PC-3 (cell line): Measurements from ENCODE around the gene LRRC49. TPM values are rescaled to one million over a fixed set of nuclear protein-coding genes. Genes with fewer than 3 reads are reported as not detected.

Source experiments
- ATAC-seq: fragments of 200-7000 bp; cut with Tn5 transposase; 2 replicates; pipeline ENCODE4 v1.9.1; 2020; ENCODE audit warnings: mild to moderate bottlenecking, moderate library complexity
- BruUV-seq: library from RNA; stranded (reverse); fragments of 400-500 nt; replicated peaks from 2 replicates; lab custom pipeline; 2021; lab: Mats Ljungman, UMichigan
- CTCF ChIA-PET: fragments of 300-600 bp; sonication (Branson Sonifier 250); formaldehyde crosslinking; loops from one replicate; lab custom pipeline; 2022; ENCODE audit warnings: antibody characterized with exemption; lab: Charles Lee
- POLR2A ChIA-PET: fragments of 300-600 bp; sonication (Branson Sonifier 250); formaldehyde crosslinking; loops from one replicate; lab custom pipeline; 2022; ENCODE audit warnings: antibody characterized with exemption; ENCODE audit not compliant: unreplicated experiment; lab: Charles Lee
- DNase-seq: peaks from one replicate; pipeline ENCODE4 v3.0.0-alpha.2; 2015
- H2AFZ ChIP-seq: fragments of 300-600 bp; sonication (generic); 2 replicates; pipeline ENCODE4 v1.6.0; 2016; ENCODE audit warnings: antibody characterized with exemption, low read length
- H3F3A ChIP-seq: fragments of 300-600 bp; sonication (generic); one replicate; pipeline ENCODE4 v1.6.0; 2017; ENCODE audit warnings: antibody characterized with exemption, low read length, control low read depth, mild to moderate bottlenecking; ENCODE audit not compliant: unreplicated experiment
- H3K27ac ChIP-seq: fragments of 300-600 bp; sonication (generic); 2 replicates; pipeline ENCODE4 v1.5.1; 2016; ENCODE audit warnings: mild to moderate bottlenecking, low read length
- H3K27me3 ChIP-seq: fragments of 300-600 bp; sonication (generic); 2 replicates; pipeline ENCODE4 v1.6.1; 2016; ENCODE audit warnings: low read length, mixed read lengths
- H3K36me3 ChIP-seq: fragments of 300-600 bp; sonication (generic); 2 replicates; pipeline ENCODE4 v1.6.1; 2016; ENCODE audit warnings: low read depth, mixed run types, low read length, mixed read lengths
- H3K4me1 ChIP-seq: fragments of 300-600 bp; sonication (generic); 2 replicates; pipeline ENCODE4 v1.5.1; 2016; ENCODE audit warnings: low read length; ENCODE audit not compliant: insufficient read depth
- H3K4me2 ChIP-seq: fragments of 300-600 bp; sonication (generic); 2 replicates; pipeline ENCODE4 v1.6.0; 2016; ENCODE audit warnings: low read length
- H3K4me3 ChIP-seq: fragments of 300-600 bp; sonication (generic); 2 replicates; pipeline ENCODE4 v1.5.1; 2016; ENCODE audit warnings: mild to moderate bottlenecking, low read length, mixed read lengths
- H3K79me2 ChIP-seq: fragments of 300-600 bp; sonication (generic); 2 replicates; pipeline ENCODE4 v1.6.1; 2017; ENCODE audit warnings: low read length, mixed read lengths
- H3K9ac ChIP-seq: fragments of 300-600 bp; sonication (generic); 2 replicates; pipeline ENCODE4 v1.6.0; 2016; ENCODE audit warnings: mild to moderate bottlenecking, low read length
- H3K9me2 ChIP-seq: fragments of 300-600 bp; sonication (generic); replicated peaks from 2 replicates; pipeline ENCODE4 v1.6.1; 2016; ENCODE audit warnings: mixed run types, low read length, mixed read lengths
- H3K9me3 ChIP-seq: fragments of 300-600 bp; sonication (generic); 2 replicates; pipeline ENCODE4 v1.6.1; 2016; ENCODE audit warnings: low read length, mixed read lengths
- H4K20me1 ChIP-seq: fragments of 300-600 bp; sonication (generic); 2 replicates; pipeline ENCODE4 v1.6.1; 2016; ENCODE audit warnings: low read length, mixed read lengths
- CTCF ChIP-seq: fragments of 300-600 bp; sonication (generic); conservative IDR thresholded peaks from 2 replicates; pipeline ENCODE4 v1.5.1; 2017; ENCODE audit warnings: antibody characterized with exemption, low read depth, mild to moderate bottlenecking, low read length
- EZH2 ChIP-seq: fragments of 300-600 bp; sonication (generic); IDR thresholded peaks from one replicate; pipeline ENCODE4 v1.6.1; 2017; ENCODE audit warnings: antibody characterized with exemption, mild to moderate bottlenecking, low read length; ENCODE audit not compliant: unreplicated experiment
- EZH2phosphoT487 ChIP-seq: fragments of 300-600 bp; sonication (generic); IDR thresholded peaks from 2 replicates; pipeline ENCODE4 v1.6.1; 2018; ENCODE audit warnings: mild to moderate bottlenecking, antibody characterized with exemption, low read length, borderline replicate concordance
- intact Hi-C: fragments of 100-400 bp; cut with micrococcal nuclease; formaldehyde crosslinking; loops from 2 replicates; pipeline ENCODE4 v1.9.0; 2023
- total RNA-seq: library from RNA; depleted of rRNA; stranded (reverse); fragments of >200 nt; gene quantifications from 2 replicates; pipeline ENCODE4 v1.2.3, GENCODE V29; 2014

LRRC49 gene
- total RNA-seq, 1 experiment from 2014 or later: 7.7 TPM

DNA sequence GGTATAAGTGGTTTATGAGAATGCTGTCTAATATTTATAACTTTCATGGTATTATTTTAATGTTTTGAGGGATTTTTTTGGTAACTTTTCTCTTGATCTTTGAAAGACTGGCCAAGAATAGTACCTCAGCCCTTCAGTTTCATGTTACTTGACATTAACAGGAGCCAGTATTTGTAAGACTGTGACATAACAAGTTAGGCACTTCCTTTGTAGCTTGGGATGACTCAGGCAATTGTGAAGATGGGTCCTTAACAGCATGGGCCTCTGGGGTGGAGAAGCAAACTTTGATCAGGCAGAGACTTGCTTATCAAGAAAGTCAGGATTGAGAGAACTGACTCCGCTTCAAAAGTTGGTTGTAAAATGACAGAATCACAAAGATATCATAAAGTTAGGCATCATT lies 9.5 kb downstream of the LRRC49 start:
- peak; percentile 85 for DNase-seq
- H3F3A ChIP-seq: no peaks in the 10 kb centered on the region
- no peak for TF ChIP-seq EZH2
- TF ChIP-seq CTCF: no peak
- TF ChIP-seq EZH2phosphoT487: no peak
- H3K9me2 ChIP-seq: no peaks in the 10 kb centered on the region
- peaks cover 2% of the 10 kb centered on the region; the same call in 1 of the 2 replicates for H3K9me3 ChIP-seq
- H3K27me3 ChIP-seq: no peaks in the 10 kb centered on the region
- ATAC-seq: peak; percentile 95
- H3K4me3 ChIP-seq: no peak overlapping the region
- H3K9ac ChIP-seq: 0 out of 2 replicates have a peak overlapping the region, but pooled peaks have one; percentile 1
- ChIA-PET POLR2A (no interaction called here), CTCF (no interaction called here)
- H3K36me3 ChIP-seq: peaks cover 4% of the 10 kb centered on the region; the same call in 1 of the 2 replicates
- peak overlapping the region; percentile 33 for H3K4me2 ChIP-seq
- peak overlapping the region; percentile 88 for H3K27ac ChIP-seq
- no peaks in the 10 kb centered on the region for H3K79me2 ChIP-seq
- peaks cover 17% of the 10 kb centered on the region for H3K4me1 ChIP-seq
- H4K20me1 ChIP-seq: no peaks in the 10 kb centered on the region
- H2AFZ ChIP-seq: peak overlapping the region; percentile 64
- intact Hi-C loops: no loop called here
- BruUV-seq: no TSS peak

DNA sequence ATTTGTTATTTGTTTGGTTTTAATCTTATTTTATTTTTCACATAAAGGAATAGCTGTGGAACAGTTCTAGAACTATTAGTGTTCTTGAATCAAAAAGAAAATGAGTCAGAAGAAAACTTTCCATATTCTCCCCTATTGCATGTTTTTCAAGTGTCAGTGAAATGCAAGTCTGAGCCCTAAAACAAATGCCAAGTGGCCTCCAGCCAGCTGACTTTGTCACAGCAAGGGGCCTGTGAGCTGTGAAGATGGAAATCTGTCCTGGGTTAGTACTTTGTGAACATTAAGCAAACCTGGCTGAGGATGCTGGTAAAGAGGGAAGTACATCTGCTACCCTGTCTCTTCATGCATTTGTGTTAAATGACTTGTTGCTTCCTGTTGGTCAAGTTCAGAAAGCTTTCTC lies 14.2 kb downstream of the LRRC49 start:
- H3K79me2 ChIP-seq: no peaks in the 10 kb centered on the region
- H3K27me3 ChIP-seq: no peaks in the 10 kb centered on the region
- intact Hi-C loops: no loop called here

More for the DNA sequence above, 14.2 kb downstream of the LRRC49 start:
- BruUV-seq: no TSS peak
- TF ChIP-seq EZH2phosphoT487: no peak
- TF ChIP-seq CTCF: no peak
- no peak for TF ChIP-seq EZH2
- Histone ChIP-seq H3K4me2 (no peak overlapping the region), H3K27ac (no peak overlapping the region), H3K36me3 (peaks cover 22% of the 10 kb centered on the region; the same call in 1 of the 2 replicates), H3K9me3 (peaks cover 20% of the 10 kb centered on the region), H3K4me3 (no peak overlapping the region), H2AFZ (no peak overlapping the region), H4K20me1 (no peaks in the 10 kb centered on the region), H3K9ac (no peak overlapping the region), H3K4me1 (peaks cover 10% of the 10 kb centered on the region), H3F3A (no peaks in the 10 kb centered on the region), H3K9me2 (no peaks in the 10 kb centered on the region)
- ATAC-seq (no peak), DNase-seq (no peak)
- POLR2A ChIA-PET: no interaction called here
- CTCF ChIA-PET: no interaction called here
